Astrocyte (in vitro differentiated cells and primary cell): Measurements from ENCODE around the gene PRKAG2. TPM values are rescaled to one million over a fixed set of nuclear protein-coding genes. Genes with fewer than 3 reads are reported as not detected.
A peak's percentile ranks its signal among the peaks of the same experiment; 100 is the strongest.

Experiments
- DNase-seq: peaks from one replicate; pipeline ENCODE4 v3.0.0-alpha.2; 2010; ENCODE audit warnings: low read depth
- FAIRE-seq: peaks from 2 replicates; lab custom pipeline; 2011; peaks lifted over from hg19 to GRCh38; lab: Jason Lieb, UNC
- H2AFZ ChIP-seq: 2 replicates; pipeline ENCODE4 v1.6.0; 2012; ENCODE audit warnings: low read depth, low read length, inconsistent platforms
- H3K27ac ChIP-seq: 2 replicates; pipeline ENCODE4 v1.5.1; 2011; ENCODE audit warnings: low read depth, low read length, inconsistent platforms
- H3K27me3 ChIP-seq: 2 replicates; pipeline ENCODE4 v1.6.0; 2011; ENCODE audit warnings: low read length, inconsistent platforms; ENCODE audit not compliant: insufficient read depth
- H3K36me3 ChIP-seq: 2 replicates; pipeline ENCODE4 v1.5.1; 2011; ENCODE audit warnings: low read length, inconsistent platforms; ENCODE audit not compliant: insufficient read depth
- H3K4me1 ChIP-seq: 2 replicates; pipeline ENCODE4 v1.5.1; 2011; ENCODE audit warnings: low read length, inconsistent platforms; ENCODE audit not compliant: insufficient read depth
- H3K4me2 ChIP-seq: 2 replicates; pipeline ENCODE4 v1.6.0; 2012; ENCODE audit warnings: low read length, inconsistent platforms
- H3K4me3 ChIP-seq: 2 replicates; pipeline ENCODE4 v1.5.1; 2011; ENCODE audit warnings: low read depth, mild to moderate bottlenecking, low read length, inconsistent platforms; ENCODE audit not compliant: insufficient read depth
- H3K79me2 ChIP-seq: 2 replicates; pipeline ENCODE4 v1.6.0; 2012; ENCODE audit warnings: mild to moderate bottlenecking, low read length, inconsistent platforms; ENCODE audit not compliant: insufficient read depth
- H3K9ac ChIP-seq: 2 replicates; pipeline ENCODE4 v1.6.0; 2012; ENCODE audit warnings: mild to moderate bottlenecking, low read length, inconsistent platforms
- H3K9me3 ChIP-seq: 2 replicates; pipeline ENCODE4 v1.5.1; 2012; ENCODE audit warnings: low read depth, mild to moderate bottlenecking, low read length, inconsistent platforms; ENCODE audit not compliant: insufficient read depth
- H4K20me1 ChIP-seq: 2 replicates; pipeline ENCODE4 v1.6.0; 2012; ENCODE audit warnings: low read length, inconsistent platforms; ENCODE audit not compliant: insufficient read depth
- H3K27ac Mint-ChIP-seq: one replicate; pipeline ENCODE4 v1.8.0; 2021; ENCODE audit warnings: mild to moderate bottlenecking, mixed read lengths; ENCODE audit not compliant: unreplicated experiment
- H3K27me3 Mint-ChIP-seq: one replicate; pipeline ENCODE4 v1.8.0; 2021; ENCODE audit warnings: low read depth, mixed read lengths; ENCODE audit not compliant: unreplicated experiment
- H3K36me3 Mint-ChIP-seq: one replicate; pipeline ENCODE4 v1.8.0; 2021; ENCODE audit warnings: low read depth, mixed read lengths; ENCODE audit not compliant: unreplicated experiment
- H3K4me1 Mint-ChIP-seq: one replicate; pipeline ENCODE4 v1.8.0; 2021; ENCODE audit warnings: low read depth, mixed read lengths; ENCODE audit not compliant: unreplicated experiment
- H3K4me3 Mint-ChIP-seq: one replicate; pipeline ENCODE4 v1.8.0; 2021; ENCODE audit warnings: mild to moderate bottlenecking, moderate library complexity, mixed read lengths; ENCODE audit not compliant: unreplicated experiment
- H3K9me3 Mint-ChIP-seq: one replicate; pipeline ENCODE4 v1.8.0; 2021; ENCODE audit warnings: mild to moderate bottlenecking, mixed read lengths; ENCODE audit not compliant: unreplicated experiment
- EZH2 ChIP-seq: IDR thresholded peaks from 2 replicates; pipeline ENCODE4 v1.6.1; 2012; ENCODE audit warnings: mild to moderate bottlenecking, low read length, inconsistent platforms; ENCODE audit not compliant: insufficient read depth
- total RNA-seq: library from RNA; stranded (reverse); gene quantifications from 2 replicates; pipeline ENCODE4 v1.2.1, GENCODE V29; 2021
- TF ChIP-seq, protein P1 (sequence below): IDR thresholded peaks from 2 replicates; pipeline ENCODE4 v1.5.1; 2011; ENCODE audit warnings: low read depth, mild to moderate bottlenecking, inconsistent platforms, low read length, moderate library complexity; ENCODE audit not compliant: insufficient read depth

The PRKAG2 gene
- total RNA-seq, 1 donor from 2014 or later = 40.7 TPM

DNA sequence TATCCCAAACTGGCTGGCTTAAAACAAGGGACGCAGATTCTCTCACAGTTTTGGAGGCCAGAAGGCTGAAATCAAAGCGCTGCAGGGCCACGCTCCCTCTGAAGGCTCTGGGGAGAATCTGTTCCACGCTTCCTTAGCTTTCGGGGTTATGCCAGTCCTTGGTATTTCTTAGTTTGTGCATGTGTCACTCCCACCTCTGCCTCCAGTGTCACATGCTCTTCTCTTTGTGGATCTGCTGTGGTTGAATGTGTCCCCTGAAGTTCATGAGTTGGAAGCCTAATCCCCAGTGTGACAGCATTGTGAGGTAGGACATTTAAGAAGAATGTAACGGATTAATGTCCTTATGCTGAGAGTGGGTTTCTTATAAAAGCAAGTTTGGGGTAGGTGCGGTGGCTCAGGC, 327.8 kb downstream of the PRKAG2 start:
- H3K36me3 ChIP-seq = no peaks in the 10 kb centered on the region
- no peak overlapping the region for H3K4me2 ChIP-seq
- no peak overlapping the region for H2AFZ ChIP-seq
- Mint-ChIP-seq H3K4me3 (no peak overlapping the region), H3K27ac (peak overlapping the region; percentile 18), H3K36me3 (no peaks in the 10 kb centered on the region), H3K9me3 (no peaks in the 10 kb centered on the region), H3K4me1 (peaks cover 7% of the 10 kb centered on the region), H3K27me3 (peaks cover 3% of the 10 kb centered on the region)
- H4K20me1 ChIP-seq = no peaks in the 10 kb centered on the region
- no peak overlapping the region for H3K4me3 ChIP-seq
- H3K9me3 ChIP-seq = no peaks in the 10 kb centered on the region
- TF ChIP-seq, protein P1, sequence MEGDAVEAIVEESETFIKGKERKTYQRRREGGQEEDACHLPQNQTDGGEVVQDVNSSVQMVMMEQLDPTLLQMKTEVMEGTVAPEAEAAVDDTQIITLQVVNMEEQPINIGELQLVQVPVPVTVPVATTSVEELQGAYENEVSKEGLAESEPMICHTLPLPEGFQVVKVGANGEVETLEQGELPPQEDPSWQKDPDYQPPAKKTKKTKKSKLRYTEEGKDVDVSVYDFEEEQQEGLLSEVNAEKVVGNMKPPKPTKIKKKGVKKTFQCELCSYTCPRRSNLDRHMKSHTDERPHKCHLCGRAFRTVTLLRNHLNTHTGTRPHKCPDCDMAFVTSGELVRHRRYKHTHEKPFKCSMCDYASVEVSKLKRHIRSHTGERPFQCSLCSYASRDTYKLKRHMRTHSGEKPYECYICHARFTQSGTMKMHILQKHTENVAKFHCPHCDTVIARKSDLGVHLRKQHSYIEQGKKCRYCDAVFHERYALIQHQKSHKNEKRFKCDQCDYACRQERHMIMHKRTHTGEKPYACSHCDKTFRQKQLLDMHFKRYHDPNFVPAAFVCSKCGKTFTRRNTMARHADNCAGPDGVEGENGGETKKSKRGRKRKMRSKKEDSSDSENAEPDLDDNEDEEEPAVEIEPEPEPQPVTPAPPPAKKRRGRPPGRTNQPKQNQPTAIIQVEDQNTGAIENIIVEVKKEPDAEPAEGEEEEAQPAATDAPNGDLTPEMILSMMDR = no peak
- TF ChIP-seq EZH2 = no peak
- DNase-seq (no peak), FAIRE-seq (no peak)
- no peaks in the 10 kb centered on the region for H3K27me3 ChIP-seq
- peaks cover 7% of the 10 kb centered on the region for H3K4me1 ChIP-seq
- no peaks in the 10 kb centered on the region for H3K79me2 ChIP-seq
- no peak overlapping the region for H3K27ac ChIP-seq
- H3K9ac ChIP-seq = no peak overlapping the region

- H3K9ac ChIP-seq = no peak overlapping the region
- H4K20me1 ChIP-seq = no peaks in the 10 kb centered on the region
- H3K27ac ChIP-seq = no peak overlapping the region
- Mint-ChIP-seq H3K4me3 (no peak overlapping the region), H3K27ac (no peak overlapping the region), H3K4me1 (peaks cover under 1% of the 10 kb centered on the region), H3K36me3 (no peaks in the 10 kb centered on the region), H3K27me3 (peaks cover 13% of the 10 kb centered on the region), H3K9me3 (no peaks in the 10 kb centered on the region)
- H3K4me1 ChIP-seq = no peaks in the 10 kb centered on the region
- no peak overlapping the region for H2AFZ ChIP-seq
- FAIRE-seq (no peak), DNase-seq (no peak)
- H3K9me3 ChIP-seq = no peaks in the 10 kb centered on the region
- H3K79me2 ChIP-seq = no peaks in the 10 kb centered on the region
- no peaks in the 10 kb centered on the region for H3K27me3 ChIP-seq
- TF ChIP-seq EZH2 = no peak
- TF ChIP-seq, protein P1 = no peak
- H3K4me2 ChIP-seq = no peak overlapping the region
- H3K4me3 ChIP-seq = no peak overlapping the region
- H3K36me3 ChIP-seq = no peaks in the 10 kb centered on the region
These were observed 332.7 kb downstream of the PRKAG2 start for GRCh38 chr7:151544183-151544582.

GRCh38 chr7:151542606-151543130, 334.2 kb downstream of the PRKAG2 start:
- DNase-seq = no peak
- Histone ChIP-seq H3K79me2 (no peaks in the 10 kb centered on the region), H3K4me2 (no peak overlapping the region), H3K4me1 (no peaks in the 10 kb centered on the region), H3K9me3 (no peaks in the 10 kb centered on the region), H2AFZ (no peak overlapping the region), H3K36me3 (no peaks in the 10 kb centered on the region), H3K27me3 (no peaks in the 10 kb centered on the region), H3K4me3 (no peak overlapping the region), H4K20me1 (no peaks in the 10 kb centered on the region), H3K27ac (no peak overlapping the region), H3K9ac (no peak overlapping the region)
- Mint-ChIP-seq H3K36me3 (no peaks in the 10 kb centered on the region), H3K27ac (no peak overlapping the region), H3K27me3 (peaks cover 11% of the 10 kb centered on the region), H3K4me3 (no peak overlapping the region), H3K4me1 (peaks cover 8% of the 10 kb centered on the region), H3K9me3 (peaks cover 2% of the 10 kb centered on the region)
- no peak for TF ChIP-seq EZH2
- TF ChIP-seq, protein P1 = no peak
- FAIRE-seq = no peak
